ENCODE data around the gene PCLO. TPM values are rescaled to one million over a fixed set of nuclear protein-coding genes. Genes with fewer than 3 reads are reported as not detected.

Gene PCLO
- total and polyA plus RNA-seq, 2 of the 8 experiments (the other 6 are each of a cell fraction or from before 2014, with no cell fraction given), result 1.5 to 3.2 TPM

DNA sequence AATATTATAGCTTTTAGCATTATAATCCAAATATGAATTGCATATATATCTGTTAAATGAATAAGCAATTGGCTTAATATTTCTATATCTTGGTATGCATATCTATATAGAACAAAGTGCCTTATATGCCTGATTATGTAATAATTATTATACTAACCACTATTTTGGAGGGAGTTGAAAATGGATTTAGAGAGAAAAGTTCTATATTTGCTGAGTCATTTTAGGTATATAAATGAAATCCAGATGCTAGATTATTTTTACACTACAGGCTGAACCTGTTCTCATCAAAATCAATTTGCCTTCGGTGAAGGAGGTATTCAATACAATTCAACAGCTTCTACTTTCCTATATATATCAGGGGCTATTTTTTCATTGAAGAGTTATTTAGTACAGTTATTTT lies 276.4 kb downstream of the PCLO start:
- Histone ChIP-seq H3K36me3 (ENCODE audit: control insufficient read depth in 2 of 4, insufficient read depth in 4 of 4, low read length in 3 of 4) (no peaks in the 10 kb centered on the region), H4K8ac (ENCODE audit: extremely low read depth, insufficient read depth, low read length) (no peak overlapping the region), H3K79me2 (ENCODE audit: control insufficient read depth in 1 of 2, insufficient read depth in 2 of 2, low read length in 2 of 2) (no peaks in the 10 kb centered on the region), H3K79me1 (ENCODE audit: low read depth, low read length) (no peaks in the 10 kb centered on the region), H3K9me3 (ENCODE audit: insufficient read depth in 2 of 2, low read depth in 1 of 2, low read length in 1 of 2) (no peaks in the 10 kb centered on the region), H3K56ac (replicated peaks; ENCODE audit: insufficient read length, low read depth, low read length) (no peak overlapping the region), H2BK15ac (ENCODE audit: low read length) (no peak overlapping the region), H2BK5ac (ENCODE audit: low read depth, low read length) (no peak overlapping the region), H3K23ac (ENCODE audit: insufficient read length) (no peak overlapping the region), H4K91ac (replicated peaks; ENCODE audit: insufficient read length, low read length) (no peak overlapping the region), H3K4me1 (replicated peaks in 1 of 4; ENCODE audit: control insufficient read depth in 3 of 4, insufficient read depth in 4 of 4, low read length in 3 of 4) (peaks cover 0 to 2% (median 0%) of the 10 kb centered on the region in 4 experiments; a peak in 1 of 7 replicates), H2BK120ac (replicated peaks; ENCODE audit: low read depth, low read length) (no peak overlapping the region), H3K4ac (replicated peaks; ENCODE audit: insufficient read length, low read depth, low read length) (no peak overlapping the region), H2BK20ac (ENCODE audit: low read length) (no peak overlapping the region), H3K14ac (ENCODE audit: insufficient read length) (no peak overlapping the region), H2BK12ac (ENCODE audit: low read depth, low read length) (no peak overlapping the region), H4K5ac (ENCODE audit: insufficient read length, low read depth, low read length) (no peak overlapping the region), H3K4me3 (ENCODE audit: extremely low read depth in 1 of 4, insufficient read depth in 2 of 4, low read depth in 3 of 4, low read length in 4 of 4) (no peak overlapping the region), H3K9ac (replicated peaks in 1 of 4; ENCODE audit: extremely low read depth in 1 of 4, low read depth in 3 of 4, low read length in 3 of 4) (no peak overlapping the region), H3K27ac (ENCODE audit: low read depth, low read length) (no peak overlapping the region), H2AK5ac (ENCODE audit: low read depth, low read length) (no peak overlapping the region), H3K27me3 (replicated peaks in 1 of 4; ENCODE audit: control insufficient read depth in 3 of 4, extremely low read depth in 1 of 4, insufficient read depth in 3 of 4, low read length in 3 of 4) (no peaks in the 10 kb centered on the region), H3K18ac (ENCODE audit: extremely low read depth, low read length) (no peak overlapping the region), H4K20me1 (replicated peaks in 1 of 2; ENCODE audit: control insufficient read depth in 1 of 2, insufficient read depth in 2 of 2, low read length in 2 of 2) (no peaks in the 10 kb centered on the region), H3K4me2 (ENCODE audit: insufficient read depth in 1 of 2, low read depth in 2 of 2, low read length in 2 of 2) (no peak overlapping the region), H3K23me2 (ENCODE audit: low read depth, low read length) (no peaks in the 10 kb centered on the region), H2AFZ (ENCODE audit: low read length) (no peak overlapping the region)
- CTCF ChIA-PET (ENCODE audit: partially characterized antibody), result no interaction called here
- no peak for DNase-seq (ENCODE audit: low read depth in 1 of 2, low spot score in 2 of 2)
- TF ChIP-seq EGR1 (IDR thresholded peaks at IDR 0.05; ENCODE audit: borderline replicate concordance, low read depth, low read length), result no peak
- TF ChIP-seq RNF2 (IDR thresholded peaks at IDR 0.05; ENCODE audit: borderline replicate concordance, low read depth, low read length, missing control alignments, poor library complexity, severe bottlenecking), result no peak
- FAIRE-seq, result no peak
- 0% methylated on average over 1 of the region's 1 CpG; no CpG with 5 or more reads in 1 of the 2 experiments for WGBS, 2 experiments (ENCODE audit: extremely low coverage in 1 of 2, insufficient coverage in 1 of 2, insufficient read length in 1 of 2, insufficient replicate concordance in 2 of 2, low coverage in 1 of 2, low lambda C conversion rate in 2 of 2, missing lambda C conversion rate in 1 of 2)
- POLR2A ChIA-PET (ENCODE audit: partially characterized antibody), result no interaction called here
